Esophagus muscularis mucosa (tissue), 4 donors: ENCODE measurements around the gene PXYLP1. TPM values are rescaled to one million over a fixed set of nuclear protein-coding genes. Genes with fewer than 3 reads are reported as not detected.

Experiments used
- DNase-seq: peaks from one replicate; pipeline ENCODE4 v3.0.0-alpha.2; 2017; ENCODE audit errors: extremely low spot score
- H3K27ac ChIP-seq, 4 donors: fragments of 200-600 bp; sonication (generic); replicated peaks in 1 of 4; 1 replicate in 3 of 4; 2 replicates in 1 of 4; pipeline ENCODE4 v1.5.1; 2016 to 2019; ENCODE audit warnings: mild to moderate bottlenecking in 1 of 4
- H3K27me3 ChIP-seq, 4 donors: fragments of 200-600 bp; sonication (generic); one replicate each; pipeline versions ENCODE4 v1.5.1 to v1.6.0; 2016 to 2019
- H3K36me3 ChIP-seq, 4 donors: fragments of 200-600 bp; sonication (generic); one replicate each; pipeline ENCODE4 v1.5.1; 2016 to 2019
- H3K4me1 ChIP-seq, 4 donors: fragments of 200-600 bp; sonication (generic); one replicate each; pipeline ENCODE4 v1.5.1; 2016 to 2019
- H3K4me3 ChIP-seq, 4 donors: fragments of 200-600 bp; sonication (generic); 1 replicate in 2 of 4; 2 replicates in 2 of 4; pipeline ENCODE4 v1.5.1; 2016 to 2019; ENCODE audit warnings: mild to moderate bottlenecking in 4 of 4, moderate library complexity in 1 of 4
- H3K9me3 ChIP-seq, 4 donors: fragments of 200-600 bp; sonication (generic); 1 replicate in 3 of 4; 2 replicates in 1 of 4; pipeline ENCODE4 v1.5.1; 2016 to 2019
- EP300 ChIP-seq: sonication (generic); formaldehyde crosslinking; IDR thresholded peaks from one replicate; pipeline ENCODE4 v1.6.1; 2017; ENCODE audit warnings: antibody characterized with exemption
- POLR2A ChIP-seq: fragments of 450-650 bp; IDR thresholded peaks from one replicate; pipeline ENCODE4 v1.6.1; 2017; ENCODE audit warnings: antibody characterized with exemption, moderate library complexity, mild to moderate bottlenecking, low read depth
- POLR2AphosphoS5 ChIP-seq, 2 donors: sonication (generic); formaldehyde crosslinking; IDR thresholded peaks; one replicate each; pipeline ENCODE4 v1.6.1; 2017; ENCODE audit warnings: antibody characterized with exemption in 2 of 2
- WGBS: methylation state at CpG from one replicate; pipeline ENCODE4 v1.1.5; 2018; 5-methylcytosine and 5-hydroxymethylcytosine counted together
- intact Hi-C: fragments of 100-400 bp; cut with DNase I; formaldehyde crosslinking; loops from one replicate; pipeline ENCODE4 v1.15.1; 2023
- total RNA-seq, 4 donors: library from RNA; depleted of rRNA; stranded (reverse); fragments of >200 nt; gene quantifications; one replicate each; pipeline versions ENCODE4 v1.1.0 to v1.2.1, GENCODE V29; 2016
- TF ChIP-seq, protein P1 (sequence below), 3 experiments: fragments of 200-600 bp in 2 of 3; fragments of 450-650 bp in 1 of 3; sonication (generic) in 2 of 3; IDR thresholded peaks; one replicate each; pipeline ENCODE4 v1.5.1; 2017 to 2019; ENCODE audit warnings: antibody characterized with exemption in 3 of 3, mild to moderate bottlenecking in 2 of 3, moderate library complexity in 1 of 3

Gene PXYLP1
- total RNA-seq, 4 donors from 2014 or later: 4.5 to 12.5 (median 9.4) TPM

- no peaks in the 10 kb centered on the region for H3K4me1 ChIP-seq
- intact Hi-C loops: no loop called here
- H3K27ac ChIP-seq: no peak overlapping the region
- 84% methylated on average over 6 of the region's 6 CpGs for WGBS
- no peak overlapping the region for H3K4me3 ChIP-seq
- TF ChIP-seq, protein P1, sequence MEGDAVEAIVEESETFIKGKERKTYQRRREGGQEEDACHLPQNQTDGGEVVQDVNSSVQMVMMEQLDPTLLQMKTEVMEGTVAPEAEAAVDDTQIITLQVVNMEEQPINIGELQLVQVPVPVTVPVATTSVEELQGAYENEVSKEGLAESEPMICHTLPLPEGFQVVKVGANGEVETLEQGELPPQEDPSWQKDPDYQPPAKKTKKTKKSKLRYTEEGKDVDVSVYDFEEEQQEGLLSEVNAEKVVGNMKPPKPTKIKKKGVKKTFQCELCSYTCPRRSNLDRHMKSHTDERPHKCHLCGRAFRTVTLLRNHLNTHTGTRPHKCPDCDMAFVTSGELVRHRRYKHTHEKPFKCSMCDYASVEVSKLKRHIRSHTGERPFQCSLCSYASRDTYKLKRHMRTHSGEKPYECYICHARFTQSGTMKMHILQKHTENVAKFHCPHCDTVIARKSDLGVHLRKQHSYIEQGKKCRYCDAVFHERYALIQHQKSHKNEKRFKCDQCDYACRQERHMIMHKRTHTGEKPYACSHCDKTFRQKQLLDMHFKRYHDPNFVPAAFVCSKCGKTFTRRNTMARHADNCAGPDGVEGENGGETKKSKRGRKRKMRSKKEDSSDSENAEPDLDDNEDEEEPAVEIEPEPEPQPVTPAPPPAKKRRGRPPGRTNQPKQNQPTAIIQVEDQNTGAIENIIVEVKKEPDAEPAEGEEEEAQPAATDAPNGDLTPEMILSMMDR (IDR thresholded peaks at IDR 0.05): peak in 2 of 3 experiments; percentile 15 to 29
- no peak for TF ChIP-seq EP300
- H3K27me3 ChIP-seq: no peaks in the 10 kb centered on the region
- H3K36me3 ChIP-seq: peaks cover 0 to 10% (median 5%) of the 10 kb centered on the region in 4 donors
- DNase-seq: no peak
- H3K9me3 ChIP-seq: no peaks in the 10 kb centered on the region
Observed at GRCh38 chr3:141255846-141256261, 24.2 kb downstream of the PXYLP1 start.

DNA sequence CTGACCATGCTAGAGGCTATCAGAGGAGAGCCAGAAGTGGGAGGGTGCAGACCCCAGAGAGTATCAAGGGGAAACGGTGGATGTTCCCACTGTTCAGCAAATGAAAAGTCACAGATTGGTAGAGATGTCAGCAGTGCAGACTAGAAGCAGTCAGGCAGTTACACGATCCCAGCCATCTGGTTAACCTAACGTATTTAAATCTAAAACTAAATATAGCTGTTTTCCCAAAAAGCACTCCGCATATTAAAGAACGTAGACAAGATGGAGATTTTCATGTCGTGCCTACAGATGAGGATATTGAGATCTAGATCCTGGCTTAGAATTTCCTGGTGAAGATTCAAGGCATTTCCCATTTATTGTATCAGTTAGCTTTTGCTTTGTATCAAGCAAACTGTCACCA is 25.2 kb downstream of the PXYLP1 start:
- 91% methylated on average over 6 of the region's 6 CpGs for WGBS
- H3K9me3 ChIP-seq: no peaks in the 10 kb centered on the region
- no peak overlapping the region for H3K27ac ChIP-seq
- TF ChIP-seq POLR2AphosphoS5 (IDR thresholded peaks at IDR 0.05): no peak
- TF ChIP-seq EP300: no peak
- no peak for TF ChIP-seq POLR2A
- TF ChIP-seq, protein P1 (IDR thresholded peaks at IDR 0.05): no peak
- no peaks in the 10 kb centered on the region for H3K27me3 ChIP-seq
- H3K4me1 ChIP-seq: peaks cover 0 to 4% (median 3%) of the 10 kb centered on the region in 4 donors
- intact Hi-C loops: no loop called here
- no peak overlapping the region for H3K4me3 ChIP-seq
- DNase-seq: no peak
- peaks cover 0 to 19% (median 5%) of the 10 kb centered on the region in 4 donors for H3K36me3 ChIP-seq

DNA sequence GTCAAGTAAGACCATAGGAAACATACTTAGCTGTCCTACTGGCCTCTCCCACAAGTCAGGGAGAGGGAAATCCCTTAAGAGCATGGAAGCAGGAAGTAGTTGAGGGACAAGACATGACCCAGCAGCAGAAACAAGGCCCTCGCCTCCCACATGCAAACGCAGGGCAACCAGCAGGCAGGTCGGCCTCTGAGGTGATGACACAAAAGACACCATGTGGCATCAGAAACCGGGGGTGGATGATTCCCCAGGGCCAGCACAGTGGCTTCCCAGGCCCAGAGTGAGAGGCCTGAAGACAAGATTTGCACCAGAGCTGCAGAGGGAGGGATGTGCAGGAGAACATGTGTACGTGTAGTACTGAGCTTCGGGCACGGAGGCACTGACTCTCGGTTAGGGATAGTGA is 26.3 kb downstream of the PXYLP1 start:
- H3K4me1 ChIP-seq: peaks cover 0 to 12% (median 10%) of the 10 kb centered on the region in 4 donors
- H3K27ac ChIP-seq: no peak overlapping the region
- H3K27me3 ChIP-seq: no peaks in the 10 kb centered on the region
- DNase-seq: no peak
- H3K4me3 ChIP-seq: no peak overlapping the region
- no peaks in the 10 kb centered on the region for H3K9me3 ChIP-seq
- peaks cover 0 to 29% (median 5%) of the 10 kb centered on the region in 4 donors for H3K36me3 ChIP-seq
- intact Hi-C loops: no loop called here
- TF ChIP-seq POLR2A: no peak
- TF ChIP-seq, protein P1 (IDR thresholded peaks at IDR 0.05): no peak
- TF ChIP-seq EP300: no peak
- TF ChIP-seq POLR2AphosphoS5 (IDR thresholded peaks at IDR 0.05): no peak
- WGBS: 93% methylated on average over 8 of the region's 8 CpGs

- WGBS: 91% methylated on average over 2 of the region's 2 CpGs
Observed at GRCh38 chr3:141258973-141259372, 27.3 kb downstream of the PXYLP1 start.

More at GRCh38 chr3:141258973-141259372, 27.3 kb downstream of the PXYLP1 start:
- intact Hi-C loops: no loop called here
- no peaks in the 10 kb centered on the region for H3K27me3 ChIP-seq
- no peaks in the 10 kb centered on the region for H3K9me3 ChIP-seq
- no peak overlapping the region for H3K4me3 ChIP-seq
- TF ChIP-seq EP300: no peak
- TF ChIP-seq, protein P1 (IDR thresholded peaks at IDR 0.05): no peak
- no peak for TF ChIP-seq POLR2A
- TF ChIP-seq POLR2AphosphoS5 (IDR thresholded peaks at IDR 0.05): no peak
- peaks cover 0 to 12% (median 10%) of the 10 kb centered on the region in 4 donors for H3K4me1 ChIP-seq
- no peak overlapping the region for H3K27ac ChIP-seq
- DNase-seq: no peak
- peaks cover 0 to 29% (median 5%) of the 10 kb centered on the region in 4 donors for H3K36me3 ChIP-seq
